GM19395 (cell line): ENCODE measurements around the gene NRARP.
"Not testable (repeated sequence)": the region's sequence is repeated elsewhere in the genome, so short reads cannot be mapped to it uniquely, and the experiment has no call there.

Source experiments
- ATAC-seq: cut with Tn5 transposase; IDR thresholded peaks from one replicate; pipeline ENCODE4 v1.9.1; 2021; ENCODE audit warnings: mild to moderate bottlenecking, moderate library complexity; ENCODE audit not compliant: unreplicated experiment

Gene NRARP

GRCh38 chr9:137265496-137266161, 36.4 kb downstream of the NRARP start:
- ATAC-seq = no peak

GRCh38 chr9:137264067-137264466, 38.0 kb downstream of the NRARP start:
- ATAC-seq = no peak

GRCh38 chr9:137263506-137263905, 38.6 kb downstream of the NRARP start:
- no peak for ATAC-seq

GRCh38 chr9:137262909-137263285, 39.2 kb downstream of the NRARP start:
- ATAC-seq = no peak

GRCh38 chr9:137262173-137262908, 39.7 kb downstream of the NRARP start:
- not testable (repeated sequence) for ATAC-seq

GRCh38 chr9:137256856-137257255, 45.2 kb downstream of the NRARP start:
- ATAC-seq = no peak

- ATAC-seq = no peak
Observed at GRCh38 chr9:137256362-137256761, 45.7 kb downstream of the NRARP start.

- ATAC-seq = peak; percentile 38
Observed at GRCh38 chr9:137255448-137256114, 46.5 kb downstream of the NRARP start.

- ATAC-seq = peak; percentile 77
Observed at GRCh38 chr9:137254624-137255447, 47.2 kb downstream of the NRARP start, which contains the start of gene NELFB. NELFB (plus strand) TSS chr9:137255327.

- ATAC-seq = no peak
Observed at GRCh38 chr9:137253717-137254623, 48.1 kb downstream of the NRARP start.

- ATAC-seq = no peak
Observed at GRCh38 chr9:137252555-137253506, 49.2 kb downstream of the NRARP start.

- ATAC-seq = no peak
Observed at GRCh38 chr9:137251490-137252268, 50.4 kb downstream of the NRARP start.

- no peak for ATAC-seq
Observed at GRCh38 chr9:137251194-137251461, 50.9 kb downstream of the NRARP start, which contains the start of gene STPG3. STPG3 (plus strand) TSS chr9:137251286; CDS start chr9:137251287, 1 bp downstream.

- ATAC-seq = no peak
Observed at GRCh38 chr9:137250329-137251193, 51.5 kb downstream of the NRARP start.
